Stimulated activated CD8-positive, alpha-beta memory T cell treated with anti-CD3 and anti-CD28 coated beads, Interleukin-7, amount 100 ng/mL, for 48 hours (primary cell): ENCODE measurements around the gene SPART.
"Not testable (repeated sequence)": the region's sequence is repeated elsewhere in the genome, so short reads cannot be mapped to it uniquely, and the experiment has no call there.

Experiments used
- DNase-seq, 2 donors: peaks; one replicate each; pipeline ENCODE4 v3.0.0-alpha.2; 2020; ENCODE audit warnings: low read depth in 1 of 2; ENCODE audit errors: extremely low read depth in 1 of 2

The SPART gene

GRCh38 chr13:36354842-36355623 is 8.8 kb upstream of the SPART start:
- DNase-seq: no peak

- no peak for DNase-seq
Observed at GRCh38 chr13:36353001-36353400, 6.8 kb upstream of the SPART start.

- DNase-seq: no peak
Observed at GRCh38 chr13:36352350-36352749, 6.2 kb upstream of the SPART start.

GRCh38 chr13:36347531-36348210 is 1.5 kb upstream of the SPART start:
- no peak for DNase-seq

- DNase-seq: no peak
Observed at GRCh38 chr13:36345438-36346221, 564 bp downstream of the SPART start.

- no peak for DNase-seq
Observed at GRCh38 chr13:36344886-36345437, 1.2 kb downstream of the SPART start.

- DNase-seq: no peak
Observed at GRCh38 chr13:36344173-36344572, 2.0 kb downstream of the SPART start.

- DNase-seq: no peak
Observed at GRCh38 chr13:36343766-36344165, 2.4 kb downstream of the SPART start.

GRCh38 chr13:36342715-36343114 is 3.5 kb downstream of the SPART start:
- no peak for DNase-seq

GRCh38 chr13:36341718-36342117 is 4.5 kb downstream of the SPART start:
- DNase-seq: no peak

GRCh38 chr13:36339600-36340155 is 6.5 kb downstream of the SPART start:
- DNase-seq: no peak

GRCh38 chr13:36337938-36338641 is 8.1 kb downstream of the SPART start:
- no peak for DNase-seq

GRCh38 chr13:36332986-36333385 is 13.2 kb downstream of the SPART start:
- DNase-seq: no peak

- DNase-seq: not testable (repeated sequence)
Observed at GRCh38 chr13:36332255-36332654, 13.9 kb downstream of the SPART start.

- DNase-seq: no peak
Observed at GRCh38 chr13:36331280-36331679, 14.9 kb downstream of the SPART start.

GRCh38 chr13:36329361-36329760 is 16.8 kb downstream of the SPART start:
- DNase-seq: no peak

- no peak for DNase-seq
Observed at GRCh38 chr13:36328821-36329220, 17.4 kb downstream of the SPART start.

- no peak for DNase-seq
Observed at GRCh38 chr13:36325912-36326311, 20.3 kb downstream of the SPART start.

GRCh38 chr13:36324881-36325280 is 21.3 kb downstream of the SPART start:
- DNase-seq: not testable (repeated sequence)

- no peak for DNase-seq
Observed at GRCh38 chr13:36323951-36324566, 22.1 kb downstream of the SPART start.
